ENCODE measurements around the gene TREX2. TPM values are rescaled to one million over a fixed set of nuclear protein-coding genes. Genes with fewer than 3 reads are reported as not detected.

TREX2 gene
- total and polyA plus RNA-seq, 8 donors: 0.55 to 1.4 (median 0.92) TPM

DNA sequence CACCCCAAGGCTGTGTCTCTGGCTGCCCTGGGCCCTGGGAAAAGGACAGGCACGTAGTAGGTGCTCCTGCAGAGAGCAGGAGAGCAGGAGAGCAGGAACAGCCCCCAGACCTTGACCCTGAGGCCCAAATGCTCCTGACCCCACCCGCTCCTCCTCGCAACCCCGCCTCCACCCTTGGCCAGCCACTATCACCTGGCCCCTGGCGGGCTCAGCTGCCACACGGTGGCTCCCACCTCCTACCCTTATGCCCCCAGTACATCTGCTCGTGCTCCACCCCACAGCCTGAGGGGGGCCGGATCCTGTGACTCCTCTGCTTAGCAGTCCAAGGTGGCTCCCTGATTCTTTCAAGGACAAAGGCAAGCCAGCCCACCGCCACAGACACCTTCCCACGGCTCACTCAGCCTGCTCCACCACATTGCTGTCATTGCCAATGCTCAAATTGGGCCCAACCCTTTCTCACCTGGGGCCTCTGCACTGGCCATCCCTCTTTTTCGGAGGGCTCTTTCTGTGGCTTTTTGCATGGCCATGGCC, 30.0 kb upstream of the TREX2 start:
- H3K27ac ChIP-seq: peak overlapping the region in 1 of 2 donors; percentile 17
- TF ChIP-seq, protein P1, sequence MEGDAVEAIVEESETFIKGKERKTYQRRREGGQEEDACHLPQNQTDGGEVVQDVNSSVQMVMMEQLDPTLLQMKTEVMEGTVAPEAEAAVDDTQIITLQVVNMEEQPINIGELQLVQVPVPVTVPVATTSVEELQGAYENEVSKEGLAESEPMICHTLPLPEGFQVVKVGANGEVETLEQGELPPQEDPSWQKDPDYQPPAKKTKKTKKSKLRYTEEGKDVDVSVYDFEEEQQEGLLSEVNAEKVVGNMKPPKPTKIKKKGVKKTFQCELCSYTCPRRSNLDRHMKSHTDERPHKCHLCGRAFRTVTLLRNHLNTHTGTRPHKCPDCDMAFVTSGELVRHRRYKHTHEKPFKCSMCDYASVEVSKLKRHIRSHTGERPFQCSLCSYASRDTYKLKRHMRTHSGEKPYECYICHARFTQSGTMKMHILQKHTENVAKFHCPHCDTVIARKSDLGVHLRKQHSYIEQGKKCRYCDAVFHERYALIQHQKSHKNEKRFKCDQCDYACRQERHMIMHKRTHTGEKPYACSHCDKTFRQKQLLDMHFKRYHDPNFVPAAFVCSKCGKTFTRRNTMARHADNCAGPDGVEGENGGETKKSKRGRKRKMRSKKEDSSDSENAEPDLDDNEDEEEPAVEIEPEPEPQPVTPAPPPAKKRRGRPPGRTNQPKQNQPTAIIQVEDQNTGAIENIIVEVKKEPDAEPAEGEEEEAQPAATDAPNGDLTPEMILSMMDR (IDR thresholded peaks at IDR 0.05): no peak

DNA sequence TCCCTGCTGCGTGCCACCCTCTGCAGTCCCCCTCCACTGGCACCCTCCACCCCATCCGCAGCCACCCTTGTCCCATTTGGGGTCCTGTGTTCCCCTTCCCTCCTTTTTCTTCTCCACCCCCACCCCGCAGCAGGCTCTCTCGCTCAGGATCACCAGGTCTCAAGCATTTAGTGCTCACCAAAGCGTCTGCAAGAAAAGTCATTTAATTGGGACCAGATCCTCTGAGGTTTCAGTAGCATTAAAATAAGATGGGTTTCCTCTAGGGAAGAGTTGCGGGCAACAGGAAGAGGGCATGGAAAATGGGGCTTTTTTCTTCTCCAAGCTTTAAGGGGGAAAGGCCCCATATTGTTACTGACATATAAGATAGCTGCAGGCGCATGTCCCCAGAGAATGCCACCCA, 29.4 kb upstream of the TREX2 start:
- H3K4me1 ChIP-seq: peaks cover 7 to 11% of the 10 kb centered on the region in 2 donors
- peaks cover 0 to 6% of the 10 kb centered on the region in 2 donors for H3K27me3 ChIP-seq
- H3K27ac ChIP-seq: peak overlapping the region in 1 of 2 donors; percentile 56
- H3K4me3 ChIP-seq: no peak overlapping the region
- no peak for DNase-seq
- H3K36me3 ChIP-seq: no peaks in the 10 kb centered on the region
- ATAC-seq: no peak
- H3K9me3 ChIP-seq: no peaks in the 10 kb centered on the region
- TF ChIP-seq, protein P1 (IDR thresholded peaks at IDR 0.05): no peak
- intact Hi-C loops (cut with DNase I): no loop called here

More for the DNA sequence above, 30.0 kb upstream of the TREX2 start:
- Histone ChIP-seq H3K27me3 (peaks cover 0 to 6% of the 10 kb centered on the region in 2 donors), H3K4me3 (no peak overlapping the region), H3K4me1 (peaks cover 7 to 11% of the 10 kb centered on the region in 2 donors), H3K9me3 (no peaks in the 10 kb centered on the region), H3K36me3 (no peaks in the 10 kb centered on the region)
- intact Hi-C loops (cut with DNase I): no loop called here
- DNase-seq: no peak
- no peak for ATAC-seq

DNA sequence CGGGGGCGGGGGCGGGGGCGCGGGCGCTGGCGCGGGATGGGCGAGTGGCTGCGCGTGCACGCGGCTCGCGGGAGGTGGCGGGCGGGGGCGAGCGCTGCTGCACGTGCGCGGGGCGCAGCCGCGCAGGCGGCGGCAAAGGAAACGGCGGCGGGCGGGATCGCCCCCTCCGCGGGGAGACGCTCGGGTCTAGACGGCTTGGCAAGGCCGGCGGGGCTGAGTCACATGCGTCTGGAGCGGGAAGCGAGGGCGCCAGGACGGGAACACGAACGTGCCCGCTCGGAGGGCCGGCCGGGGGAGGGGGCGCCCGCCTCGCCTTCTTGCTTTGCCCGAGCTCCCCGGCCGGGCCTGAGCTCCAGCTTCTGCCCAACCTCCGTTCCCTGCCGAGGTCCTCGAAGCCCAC, 28.9 kb upstream of the TREX2 start:
- DNase-seq (peak in 3 of 4 donors; percentile 68 to 86 (median 76)), ATAC-seq (no peak)
- H3K27me3 ChIP-seq: peaks cover 0 to 6% of the 10 kb centered on the region in 2 donors
- H3K9me3 ChIP-seq: no peaks in the 10 kb centered on the region
- TF ChIP-seq, protein P1 (IDR thresholded peaks at IDR 0.05): no peak
- H3K27ac ChIP-seq: peak overlapping the region in 1 of 2 donors; percentile 56
- peak overlapping the region; percentile 1 to 20 for H3K4me3 ChIP-seq
- no peaks in the 10 kb centered on the region for H3K36me3 ChIP-seq
- intact Hi-C loops (cut with DNase I): no loop called here
- H3K4me1 ChIP-seq: peaks cover 7 to 14% of the 10 kb centered on the region in 2 donors

DNA sequence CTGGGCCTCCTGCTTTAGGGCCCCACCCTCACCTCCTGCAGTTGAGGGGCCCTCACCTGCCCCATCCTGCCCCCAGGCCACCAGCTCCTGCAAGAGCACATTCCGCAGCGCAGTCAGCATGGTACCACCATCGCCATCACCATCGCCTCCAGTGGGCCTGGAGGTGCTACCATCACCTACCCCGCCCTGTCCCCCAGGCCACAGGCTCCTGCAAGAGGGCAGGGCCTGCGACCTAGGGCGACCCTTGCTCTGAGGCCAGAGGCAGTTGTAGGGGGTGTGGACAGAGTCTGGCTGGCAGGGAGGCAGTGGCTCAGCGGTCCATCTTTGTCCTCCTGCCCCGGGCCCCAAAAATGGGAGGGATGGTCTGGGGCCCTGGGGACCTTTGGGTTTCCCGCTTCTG, 28.4 kb upstream of the TREX2 start:
- Histone ChIP-seq H3K9me3 (no peaks in the 10 kb centered on the region), H3K4me1 (peaks cover 7 to 17% of the 10 kb centered on the region in 2 donors), H3K27ac (no peak overlapping the region), H3K4me3 (no peak overlapping the region), H3K36me3 (no peaks in the 10 kb centered on the region), H3K27me3 (peaks cover 0 to 6% of the 10 kb centered on the region in 2 donors)
- TF ChIP-seq, protein P1 (IDR thresholded peaks at IDR 0.05): no peak
- intact Hi-C loops (cut with DNase I): no loop called here
- no peak for ATAC-seq
- DNase-seq: no peak

DNA sequence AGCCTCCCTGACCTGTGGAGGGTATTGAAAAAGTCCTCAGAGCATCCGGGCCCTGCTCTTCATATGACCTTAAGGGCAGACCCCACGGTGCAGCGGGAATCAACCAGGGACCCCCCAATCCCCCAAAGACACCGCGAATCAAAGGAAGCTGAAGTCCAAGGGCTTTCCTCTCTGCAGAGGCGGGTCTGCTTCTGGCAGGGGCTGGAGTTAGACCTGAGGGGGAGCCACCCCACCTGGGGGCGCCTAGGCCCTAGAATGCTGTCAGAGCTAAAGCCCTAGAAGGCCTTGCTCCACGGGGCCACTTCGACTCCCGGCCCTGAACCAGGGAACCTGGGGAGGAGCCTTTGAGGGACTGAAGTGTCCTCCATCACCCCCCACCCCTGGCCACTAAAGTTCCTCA, 27.3 kb upstream of the TREX2 start:
- no peaks in the 10 kb centered on the region for H3K9me3 ChIP-seq
- no peak overlapping the region for H3K27ac ChIP-seq
- peaks cover 0 to 6% of the 10 kb centered on the region in 2 donors for H3K27me3 ChIP-seq
- H3K4me1 ChIP-seq: peaks cover 7 to 24% of the 10 kb centered on the region in 2 donors
- intact Hi-C loops (cut with DNase I): no loop called here
- TF ChIP-seq, protein P1 (IDR thresholded peaks at IDR 0.05): no peak
- no peak for DNase-seq
- ATAC-seq: no peak
- H3K4me3 ChIP-seq: no peak overlapping the region
- no peaks in the 10 kb centered on the region for H3K36me3 ChIP-seq

Measured in left lung (tissue), 10 donors.